HG03064 (cell line): ENCODE measurements around the gene CHERP.
A peak's percentile ranks its signal among the peaks of the same experiment; 100 is the strongest.

Experiments used
- ATAC-seq: cut with Tn5 transposase; IDR thresholded peaks from one replicate; pipeline ENCODE4 v1.9.1; 2021; ENCODE audit warnings: low read depth; ENCODE audit not compliant: unreplicated experiment

The CHERP gene

GRCh38 chr19:16542045-16542909 is at the start of gene CHERP:
Gene CHERP, minus strand, starts transcription at chr19:16542437. Its CDS starts 59 bp downstream, at chr19:16542378.
- peak; percentile 67 for ATAC-seq

- ATAC-seq, result no peak
Observed at GRCh38 chr19:16590876-16591802, 48.9 kb upstream of the CHERP start.

- ATAC-seq, result no peak
Observed at GRCh38 chr19:16589917-16590316, 47.7 kb upstream of the CHERP start.

GRCh38 chr19:16588824-16589577 is 46.8 kb upstream of the CHERP start:
- ATAC-seq, result no peak

- no peak for ATAC-seq
Observed at GRCh38 chr19:16587833-16588823, 45.9 kb upstream of the CHERP start.

GRCh38 chr19:16586991-16587832 is 45.0 kb upstream of the CHERP start:
- ATAC-seq, result no peak

GRCh38 chr19:16586477-16586871 is 44.2 kb upstream of the CHERP start:
- no peak for ATAC-seq

GRCh38 chr19:16585808-16586476 is 43.7 kb upstream of the CHERP start:
- no peak for ATAC-seq

GRCh38 chr19:16585094-16585801 is 43.0 kb upstream of the CHERP start:
- ATAC-seq, result no peak

GRCh38 chr19:16584248-16585093 is 42.2 kb upstream of the CHERP start:
- ATAC-seq, result peak; percentile 37

GRCh38 chr19:16582486-16583261 is 40.4 kb upstream of the CHERP start:
- no peak for ATAC-seq

GRCh38 chr19:16581971-16582343 is 39.7 kb upstream of the CHERP start:
- no peak for ATAC-seq

- no peak for ATAC-seq
Observed at GRCh38 chr19:16581145-16581970, 39.1 kb upstream of the CHERP start.

GRCh38 chr19:16579381-16579780 is 37.1 kb upstream of the CHERP start:
- no peak for ATAC-seq

- ATAC-seq, result no peak
Observed at GRCh38 chr19:16577531-16577985, 35.3 kb upstream of the CHERP start.
